Measurements from ENCODE around the gene GADL1.

Gene GADL1

DNA sequence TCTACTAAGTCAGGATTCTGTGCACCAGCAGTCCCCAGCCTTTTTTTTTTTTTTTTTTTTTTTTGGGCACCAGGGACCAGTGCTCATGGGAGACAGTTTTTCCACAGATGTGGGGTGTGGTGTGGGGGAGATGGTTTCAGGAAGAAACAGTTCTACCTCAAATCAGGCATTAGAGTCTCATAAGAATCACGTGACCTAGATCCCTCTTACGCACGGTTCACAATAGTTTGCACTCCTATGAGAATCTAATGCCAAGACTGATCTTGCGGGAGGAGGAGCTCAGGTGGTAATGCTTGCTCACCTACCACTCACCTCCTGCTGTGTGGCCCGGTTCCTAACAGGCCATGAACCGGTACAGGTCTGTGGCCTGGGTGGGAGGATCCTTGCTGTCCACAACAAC lies 88.8 kb downstream of the GADL1 start:
- Histone ChIP-seq H3K4me3 (ENCODE audit: low read depth, low read length, poor library complexity, severe bottlenecking) (no peak overlapping the region), H3K79me2 (ENCODE audit: insufficient read depth, low read length) (no peaks in the 10 kb centered on the region), H3K9me3 (ENCODE audit: low read length) (no peaks in the 10 kb centered on the region), H4K20me1 (ENCODE audit: insufficient read depth, low read length) (no peaks in the 10 kb centered on the region), H3K27ac (ENCODE audit: low read depth, low read length, poor library complexity, severe bottlenecking) (no peak overlapping the region), H3K36me3 (ENCODE audit: insufficient read depth, low read length) (no peaks in the 10 kb centered on the region), H3F3A (ENCODE audit: insufficient read depth, low read length) (no peaks in the 10 kb centered on the region), H3K4me2 (ENCODE audit: low read length) (no peak overlapping the region), H2AFZ (ENCODE audit: low read length) (no peak overlapping the region), H3K9me2 (ENCODE audit: low read depth, low read length) (no peaks in the 10 kb centered on the region), H3K27me3 (ENCODE audit: insufficient read depth, low read length) (no peaks in the 10 kb centered on the region), H3K9ac (ENCODE audit: low read length) (no peak overlapping the region), H3K4me1 (ENCODE audit: insufficient read depth, low read length, severe bottlenecking) (no peaks in the 10 kb centered on the region)
- no peak for TF ChIP-seq CTCF (IDR thresholded peaks at IDR 0.05; ENCODE audit: low read length)
- no peak for TF ChIP-seq EZH2 (IDR thresholded peaks at IDR 0.05; ENCODE audit: borderline replicate concordance, low read length)

DNA sequence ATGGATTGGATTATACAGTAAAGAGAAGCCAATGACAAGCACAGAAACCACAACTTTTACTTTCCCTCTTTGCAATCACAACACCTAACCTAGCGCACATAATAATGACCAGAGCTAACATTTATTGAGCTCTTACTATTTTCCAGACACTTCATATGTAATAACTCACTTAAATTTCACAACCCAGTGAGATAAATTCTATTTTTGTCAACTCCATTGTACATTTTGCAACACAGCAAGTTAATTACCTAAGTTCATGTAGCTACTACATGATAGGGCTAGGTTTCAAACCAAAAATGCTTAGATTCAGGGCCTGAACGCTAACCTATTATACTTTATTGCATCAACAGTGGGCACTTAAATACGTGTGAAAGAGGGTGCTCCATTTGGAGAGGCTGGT lies 89.5 kb downstream of the GADL1 start:
- H2AFZ ChIP-seq (ENCODE audit: low read length): no peak overlapping the region
- no peaks in the 10 kb centered on the region for H3F3A ChIP-seq (ENCODE audit: insufficient read depth, low read length)
- no peak overlapping the region for H3K27ac ChIP-seq (ENCODE audit: low read depth, low read length, poor library complexity, severe bottlenecking)
- H3K27me3 ChIP-seq (ENCODE audit: insufficient read depth, low read length): no peaks in the 10 kb centered on the region
- no peaks in the 10 kb centered on the region for H3K79me2 ChIP-seq (ENCODE audit: insufficient read depth, low read length)
- TF ChIP-seq EZH2 (IDR thresholded peaks at IDR 0.05; ENCODE audit: borderline replicate concordance, low read length): no peak
- TF ChIP-seq CTCF (IDR thresholded peaks at IDR 0.05; ENCODE audit: low read length): no peak
- no peaks in the 10 kb centered on the region for H4K20me1 ChIP-seq (ENCODE audit: insufficient read depth, low read length)
- H3K4me2 ChIP-seq (ENCODE audit: low read length): no peak overlapping the region
- H3K4me1 ChIP-seq (ENCODE audit: insufficient read depth, low read length, severe bottlenecking): no peaks in the 10 kb centered on the region
- H3K9ac ChIP-seq (ENCODE audit: low read length): no peak overlapping the region
- no peak overlapping the region for H3K4me3 ChIP-seq (ENCODE audit: low read depth, low read length, poor library complexity, severe bottlenecking)
- H3K9me3 ChIP-seq (ENCODE audit: low read length): no peaks in the 10 kb centered on the region
- no peaks in the 10 kb centered on the region for H3K36me3 ChIP-seq (ENCODE audit: insufficient read depth, low read length)
- H3K9me2 ChIP-seq (ENCODE audit: low read depth, low read length): no peaks in the 10 kb centered on the region

GRCh38 chr3:30795176-30795575 lies 99.3 kb downstream of the GADL1 start:
- Histone ChIP-seq H2AFZ (ENCODE audit: low read length) (no peak overlapping the region), H3K9me2 (ENCODE audit: low read depth, low read length) (no peaks in the 10 kb centered on the region), H3K36me3 (ENCODE audit: insufficient read depth, low read length) (no peaks in the 10 kb centered on the region), H3K9ac (ENCODE audit: low read length) (no peak overlapping the region), H3K4me1 (ENCODE audit: insufficient read depth, low read length, severe bottlenecking) (no peaks in the 10 kb centered on the region), H4K20me1 (ENCODE audit: insufficient read depth, low read length) (no peaks in the 10 kb centered on the region), H3F3A (ENCODE audit: insufficient read depth, low read length) (no peaks in the 10 kb centered on the region), H3K9me3 (ENCODE audit: low read length) (no peaks in the 10 kb centered on the region), H3K27me3 (ENCODE audit: insufficient read depth, low read length) (no peaks in the 10 kb centered on the region), H3K4me3 (ENCODE audit: low read depth, low read length, poor library complexity, severe bottlenecking) (no peak overlapping the region), H3K79me2 (ENCODE audit: insufficient read depth, low read length) (no peaks in the 10 kb centered on the region), H3K27ac (ENCODE audit: low read depth, low read length, poor library complexity, severe bottlenecking) (no peak overlapping the region), H3K4me2 (ENCODE audit: low read length) (no peak overlapping the region)
- TF ChIP-seq EZH2 (IDR thresholded peaks at IDR 0.05; ENCODE audit: borderline replicate concordance, low read length) (no peak), CTCF (IDR thresholded peaks at IDR 0.05; ENCODE audit: low read length) (no peak)

Measured in OCI-LY1 (cell line).